NT2/D1 (cell line): Measurements from ENCODE around the gene SLC33A1.
"Not testable (repeated sequence)": the region's sequence is repeated elsewhere in the genome, so short reads cannot be mapped to it uniquely, and the experiment has no call there.

Experiments used
- DNase-seq: peaks from one replicate; pipeline ENCODE4 v3.0.0-alpha.2; 2011; ENCODE audit warnings: low read depth, low spot score
- H3K27me3 ChIP-seq: 2 replicates; pipeline ENCODE4 v1.6.0; 2011; ENCODE audit warnings: mild to moderate bottlenecking; ENCODE audit not compliant: insufficient read length, insufficient read depth
- H3K36me3 ChIP-seq: 2 replicates; pipeline ENCODE4 v1.6.1; 2011; ENCODE audit warnings: mild to moderate bottlenecking, low read length, mixed read lengths; ENCODE audit not compliant: insufficient read depth, insufficient read length
- H3K4me1 ChIP-seq: 2 replicates; pipeline ENCODE4 v1.5.1; 2011; ENCODE audit not compliant: insufficient read depth, insufficient read length
- H3K4me3 ChIP-seq: 2 replicates; pipeline ENCODE4 v1.5.1; 2011; ENCODE audit warnings: low read depth; ENCODE audit not compliant: insufficient read length
- H3K9ac ChIP-seq: 2 replicates; pipeline ENCODE4 v1.6.0; 2011; ENCODE audit warnings: low read depth; ENCODE audit not compliant: insufficient read length
- H3K9me3 ChIP-seq: 2 replicates; pipeline ENCODE4 v1.5.1; 2011; ENCODE audit warnings: mild to moderate bottlenecking, low read length; ENCODE audit not compliant: insufficient read depth
- SUZ12 ChIP-seq: IDR thresholded peaks from 2 replicates; pipeline ENCODE4 v1.6.1; 2011; ENCODE audit not compliant: insufficient read length, insufficient read depth; ENCODE audit errors: extremely low read depth
- YY1 ChIP-seq: IDR thresholded peaks from 2 replicates; pipeline ENCODE4 v1.6.1; 2011; ENCODE audit not compliant: insufficient read length, insufficient read depth
- ZNF274 ChIP-seq: IDR thresholded peaks from 2 replicates; pipeline ENCODE4 v1.6.1; 2011; ENCODE audit warnings: mild to moderate bottlenecking, low read depth, low read length

SLC33A1 gene

GRCh38 chr3:155870945-155871745 is 16.9 kb upstream of the SLC33A1 start:
- Histone ChIP-seq H3K27me3 (no peaks in the 10 kb centered on the region), H3K4me3 (peak overlapping the region; percentile 96), H3K9ac (peak overlapping the region; percentile 99), H3K36me3 (no peaks in the 10 kb centered on the region), H3K4me1 (peaks cover 5% of the 10 kb centered on the region), H3K9me3 (no peaks in the 10 kb centered on the region)
- no peak for DNase-seq
- no peak for TF ChIP-seq YY1
- no peak for TF ChIP-seq ZNF274
- no peak for TF ChIP-seq SUZ12

GRCh38 chr3:155870133-155870944 is 16.1 kb upstream of the SLC33A1 start, which contains the start of gene GMPS:
Gene GMPS (plus strand): TSS chr3:155870650. CDS start chr3:155870871, 221 bp downstream.
- no peak for TF ChIP-seq ZNF274
- TF ChIP-seq YY1: no peak
- TF ChIP-seq SUZ12: no peak
- peak; percentile 92 for DNase-seq
- peak within 1 kb of the TSS; percentile 99 for H3K9ac ChIP-seq
- no peaks in the 10 kb centered on the region for H3K9me3 ChIP-seq
- peak within 1 kb of the TSS; percentile 96 for H3K4me3 ChIP-seq
- H3K36me3 ChIP-seq: no peaks in the 10 kb centered on the region
- H3K27me3 ChIP-seq: no peaks in the 10 kb centered on the region
- H3K4me1 ChIP-seq: peaks cover 4% of the 10 kb centered on the region

- no peak for DNase-seq
These were observed 15.5 kb upstream of the SLC33A1 start for GRCh38 chr3:155869691-155870090.

GRCh38 chr3:155863072-155863784 is 9.0 kb upstream of the SLC33A1 start:
- Histone ChIP-seq H3K9ac (no peak overlapping the region), H3K27me3 (no peaks in the 10 kb centered on the region), H3K4me3 (no peak overlapping the region), H3K4me1 (no peaks in the 10 kb centered on the region), H3K9me3 (no peaks in the 10 kb centered on the region; the same call in 1 of the 2 replicates), H3K36me3 (no peaks in the 10 kb centered on the region)
- TF ChIP-seq ZNF274: no peak
- TF ChIP-seq SUZ12: no peak
- TF ChIP-seq YY1: no peak
- DNase-seq: no peak

More at GRCh38 chr3:155869691-155870090, 15.5 kb upstream of the SLC33A1 start:
- Histone ChIP-seq H3K36me3 (no peaks in the 10 kb centered on the region), H3K4me3 (peak overlapping the region; percentile 34), H3K9me3 (no peaks in the 10 kb centered on the region), H3K9ac (peak overlapping the region; percentile 68), H3K4me1 (no peaks in the 10 kb centered on the region), H3K27me3 (no peaks in the 10 kb centered on the region)
- TF ChIP-seq ZNF274 (no peak), YY1 (no peak), SUZ12 (no peak)

GRCh38 chr3:155862290-155862982 is 8.2 kb upstream of the SLC33A1 start:
- not testable (repeated sequence) for DNase-seq, H3K4me3 ChIP-seq, H3K4me1 ChIP-seq, H3K36me3 ChIP-seq, H3K9me3 ChIP-seq, H3K27me3 ChIP-seq, H3K9ac ChIP-seq

GRCh38 chr3:155861476-155862183 is 7.4 kb upstream of the SLC33A1 start:
- no peak overlapping the region for H3K4me3 ChIP-seq

GRCh38 chr3:155860424-155860823 is 6.2 kb upstream of the SLC33A1 start:
- H3K9me3 ChIP-seq, H3K9ac ChIP-seq, H3K27me3 ChIP-seq: not testable (repeated sequence)

More at GRCh38 chr3:155861476-155862183, 7.4 kb upstream of the SLC33A1 start:
- Histone ChIP-seq H3K36me3 (no peaks in the 10 kb centered on the region), H3K27me3 (no peaks in the 10 kb centered on the region), H3K9me3 (no peaks in the 10 kb centered on the region; the same call in 1 of the 2 replicates), H3K4me1 (no peaks in the 10 kb centered on the region), H3K9ac (no peak overlapping the region)
- no peak for DNase-seq
- TF ChIP-seq YY1 (no peak), ZNF274 (no peak), SUZ12 (no peak)

More at GRCh38 chr3:155860424-155860823, 6.2 kb upstream of the SLC33A1 start:
- H3K4me1 ChIP-seq, H3K4me3 ChIP-seq, H3K36me3 ChIP-seq, DNase-seq: not testable (repeated sequence)
